Measurements from ENCODE around the gene FGD2.

DNA sequence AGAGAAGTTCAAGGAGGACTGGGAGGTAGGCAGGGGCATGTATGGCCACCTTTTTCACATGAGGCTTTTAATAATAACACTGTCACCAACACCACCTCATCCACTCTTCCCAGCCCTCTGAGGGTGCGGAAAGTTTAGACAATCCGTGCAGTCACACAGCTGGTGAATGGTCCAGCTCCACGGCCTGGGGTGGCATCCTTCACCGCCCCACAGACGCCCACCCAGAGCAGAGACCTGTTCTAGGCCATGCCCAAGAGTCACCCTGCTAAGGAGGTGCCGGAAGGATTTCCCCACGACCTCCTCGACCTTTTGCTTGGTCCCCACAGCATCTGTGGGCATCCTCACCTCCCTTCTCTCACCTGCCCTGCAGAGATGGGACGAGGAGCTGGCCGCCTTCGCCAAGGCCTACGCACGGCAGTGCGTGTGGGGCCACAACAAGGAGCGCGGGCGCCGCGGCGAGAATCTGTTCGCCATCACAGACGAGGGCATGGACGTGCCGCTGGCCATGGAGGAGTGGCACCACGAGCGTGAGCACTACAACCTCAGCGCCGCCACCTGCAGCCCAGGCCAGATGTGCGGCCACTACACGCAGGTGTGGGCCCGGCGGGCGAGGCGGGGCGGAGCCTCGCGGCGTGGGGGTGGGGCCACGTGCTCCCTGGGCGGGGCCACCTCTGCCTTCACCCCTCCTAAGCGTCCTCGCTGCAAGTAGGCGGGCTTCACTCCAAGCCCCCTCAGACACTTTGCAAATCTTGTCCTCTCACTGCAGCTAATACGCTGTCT, 46.5 kb upstream of the FGD2 start:
- TF ChIP-seq, protein P1, sequence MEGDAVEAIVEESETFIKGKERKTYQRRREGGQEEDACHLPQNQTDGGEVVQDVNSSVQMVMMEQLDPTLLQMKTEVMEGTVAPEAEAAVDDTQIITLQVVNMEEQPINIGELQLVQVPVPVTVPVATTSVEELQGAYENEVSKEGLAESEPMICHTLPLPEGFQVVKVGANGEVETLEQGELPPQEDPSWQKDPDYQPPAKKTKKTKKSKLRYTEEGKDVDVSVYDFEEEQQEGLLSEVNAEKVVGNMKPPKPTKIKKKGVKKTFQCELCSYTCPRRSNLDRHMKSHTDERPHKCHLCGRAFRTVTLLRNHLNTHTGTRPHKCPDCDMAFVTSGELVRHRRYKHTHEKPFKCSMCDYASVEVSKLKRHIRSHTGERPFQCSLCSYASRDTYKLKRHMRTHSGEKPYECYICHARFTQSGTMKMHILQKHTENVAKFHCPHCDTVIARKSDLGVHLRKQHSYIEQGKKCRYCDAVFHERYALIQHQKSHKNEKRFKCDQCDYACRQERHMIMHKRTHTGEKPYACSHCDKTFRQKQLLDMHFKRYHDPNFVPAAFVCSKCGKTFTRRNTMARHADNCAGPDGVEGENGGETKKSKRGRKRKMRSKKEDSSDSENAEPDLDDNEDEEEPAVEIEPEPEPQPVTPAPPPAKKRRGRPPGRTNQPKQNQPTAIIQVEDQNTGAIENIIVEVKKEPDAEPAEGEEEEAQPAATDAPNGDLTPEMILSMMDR (IDR thresholded peaks at IDR 0.05), result no peak
- TF ChIP-seq POLR2A (IDR thresholded peaks at IDR 0.05) (no peak), EP300 (IDR thresholded peaks at IDR 0.05) (no peak), POLR2AphosphoS5 (IDR thresholded peaks at IDR 0.05) (no peak)
